Occipital lobe (tissue), 2 donors: ENCODE measurements around the gene LANCL1. TPM values are rescaled to one million over a fixed set of nuclear protein-coding genes. Genes with fewer than 3 reads are reported as not detected.
"Not testable (repeated sequence)": the region's sequence is repeated elsewhere in the genome, so short reads cannot be mapped to it uniquely, and the experiment has no call there.

Experiments used
- DNase-seq: peaks from one replicate; lab custom pipeline; 2025; lab: John Stamatoyannopoulos, UW
- total RNA-seq: library from RNA; depleted of rRNA; stranded (reverse); fragments of >200 nt; gene quantifications from one replicate; pipeline ENCODE4 v1.2.3, GENCODE V29; 2014

The LANCL1 gene
- total RNA-seq, 1 donor from 2014 or later, result 77.5 TPM

DNA sequence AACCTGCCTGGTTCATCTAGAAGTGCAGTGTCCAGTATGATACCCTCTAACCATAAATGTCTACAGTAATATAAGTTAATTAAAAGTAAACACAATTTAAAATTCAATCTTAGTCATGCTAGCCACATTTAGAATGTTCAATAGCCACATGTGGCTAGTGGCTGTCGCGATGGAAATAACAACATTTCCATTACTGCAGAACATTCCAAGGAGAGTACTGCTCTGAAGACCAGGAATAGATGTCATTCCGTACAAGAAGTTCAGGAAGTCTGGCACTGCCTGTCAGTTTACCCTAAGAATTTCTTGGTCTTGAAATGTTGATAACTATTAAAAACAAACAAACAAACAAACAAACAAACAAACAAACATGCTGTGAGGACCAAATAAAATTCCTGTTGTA lies 17.2 kb downstream of the LANCL1 start:
- no peak for DNase-seq

DNA sequence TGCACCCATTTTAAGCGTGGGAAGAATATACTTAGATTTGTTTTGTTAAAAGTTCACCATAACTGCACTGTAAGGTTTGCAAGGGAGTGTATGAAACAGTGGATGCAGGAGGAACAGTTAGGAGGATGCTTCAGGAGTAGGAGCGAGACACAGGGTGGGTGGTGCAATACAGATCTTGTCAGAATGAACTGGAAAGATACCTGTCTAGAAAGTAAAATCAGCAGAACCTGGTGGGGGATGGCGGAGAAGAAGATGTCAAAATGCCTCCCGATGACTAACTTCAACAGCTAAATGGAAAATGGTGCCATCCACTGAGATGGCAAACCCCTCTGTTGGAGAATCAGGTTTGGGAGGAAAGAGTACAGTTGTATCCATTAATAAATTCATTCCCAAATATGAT lies 18.2 kb downstream of the LANCL1 start:
- no peak for DNase-seq

DNA sequence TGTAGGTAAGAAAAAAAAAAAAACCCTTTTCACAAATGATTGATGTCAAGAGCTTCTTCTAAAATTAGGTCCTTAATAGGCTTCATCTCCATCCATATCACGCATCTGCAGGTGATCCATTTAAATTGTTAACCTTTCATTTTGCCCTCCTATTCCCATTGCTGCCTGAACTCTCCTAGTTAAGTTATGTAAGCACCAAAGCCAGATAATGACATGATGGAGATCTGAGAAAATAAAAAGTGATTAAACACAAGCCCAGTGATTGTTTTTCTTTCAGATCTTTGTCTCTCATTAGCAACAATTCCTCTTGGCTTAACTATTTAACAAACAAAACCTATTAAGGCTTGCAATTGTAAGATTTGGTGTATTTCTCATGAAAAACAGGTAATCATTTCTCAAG lies 20.0 kb downstream of the LANCL1 start:
- DNase-seq, result no peak

DNA sequence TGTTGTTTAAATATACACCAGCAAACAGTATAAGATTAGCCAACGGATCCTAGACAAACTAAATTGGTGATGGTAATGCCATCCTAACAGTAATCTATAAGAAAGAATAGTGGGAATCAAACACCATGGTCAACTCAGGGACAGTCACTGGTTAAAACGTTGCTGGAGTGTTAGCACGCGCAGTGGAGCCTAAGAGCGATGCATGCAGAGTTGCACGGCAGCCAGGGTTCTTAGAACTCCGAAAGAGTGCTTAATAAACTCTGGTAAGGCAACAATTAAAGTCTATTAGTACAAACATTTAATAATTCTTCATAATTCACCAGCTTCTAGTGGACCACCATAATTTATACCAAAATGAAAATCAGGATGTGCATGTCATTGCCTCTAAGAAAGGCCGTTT lies 22.2 kb downstream of the LANCL1 start:
- DNase-seq, result no peak

DNA sequence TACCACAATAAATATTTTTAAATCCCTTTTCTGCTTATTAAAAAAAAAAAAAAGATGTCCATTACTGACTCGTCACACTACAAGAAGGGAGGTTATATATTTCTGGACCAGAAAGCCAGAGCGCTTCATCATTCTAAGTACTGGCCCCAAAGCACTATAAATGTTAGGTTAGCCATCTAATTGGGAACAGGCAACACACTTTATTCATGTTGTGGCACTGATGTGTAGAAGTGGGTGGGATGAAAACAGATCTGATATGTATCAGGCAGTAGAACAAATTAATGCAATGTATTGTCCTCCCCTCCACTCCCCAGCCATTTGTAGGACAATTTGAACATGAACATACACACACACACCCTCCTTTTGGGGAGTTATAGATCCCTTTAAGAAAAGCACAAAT lies 24.4 kb downstream of the LANCL1 start:
- DNase-seq, result no peak

DNA sequence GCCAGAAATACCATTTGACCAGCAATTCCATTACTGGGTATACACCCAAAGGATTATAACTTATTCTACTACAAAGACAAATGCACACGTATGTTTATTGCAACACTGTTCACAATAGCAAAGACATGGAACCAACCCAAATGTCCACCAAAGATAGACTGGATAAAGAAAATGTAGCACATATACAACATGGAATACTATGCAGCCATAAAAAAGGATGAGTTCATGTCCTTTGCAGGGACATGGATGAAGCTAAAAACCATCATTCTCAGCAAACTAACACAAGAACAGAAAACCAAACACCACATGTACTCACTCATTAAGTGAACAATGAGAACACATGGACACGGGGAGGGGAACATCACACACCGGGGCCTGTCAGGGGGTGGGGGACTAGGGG lies 25.6 kb downstream of the LANCL1 start:
- DNase-seq, result not testable (repeated sequence)

DNA sequence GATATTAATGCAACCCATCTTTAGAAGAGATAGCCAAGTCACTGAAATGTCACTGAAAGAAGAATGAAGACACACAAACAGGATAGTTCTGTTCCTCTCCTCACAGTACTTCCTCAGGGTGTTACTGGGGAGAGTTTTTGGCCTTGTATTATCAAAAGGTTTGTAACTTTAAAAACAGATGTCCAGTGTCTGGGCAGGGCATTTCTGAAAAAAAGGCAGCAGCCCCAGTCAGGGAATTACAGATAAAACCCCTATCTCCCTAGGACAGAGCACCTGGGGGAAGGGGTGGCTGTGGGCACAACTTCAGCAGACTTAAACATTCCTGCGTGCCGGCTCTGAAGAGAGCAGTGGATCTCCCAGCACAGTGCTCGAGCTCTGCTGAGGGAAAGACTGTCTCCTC lies 30.8 kb downstream of the LANCL1 start:
- DNase-seq, result no peak

DNA sequence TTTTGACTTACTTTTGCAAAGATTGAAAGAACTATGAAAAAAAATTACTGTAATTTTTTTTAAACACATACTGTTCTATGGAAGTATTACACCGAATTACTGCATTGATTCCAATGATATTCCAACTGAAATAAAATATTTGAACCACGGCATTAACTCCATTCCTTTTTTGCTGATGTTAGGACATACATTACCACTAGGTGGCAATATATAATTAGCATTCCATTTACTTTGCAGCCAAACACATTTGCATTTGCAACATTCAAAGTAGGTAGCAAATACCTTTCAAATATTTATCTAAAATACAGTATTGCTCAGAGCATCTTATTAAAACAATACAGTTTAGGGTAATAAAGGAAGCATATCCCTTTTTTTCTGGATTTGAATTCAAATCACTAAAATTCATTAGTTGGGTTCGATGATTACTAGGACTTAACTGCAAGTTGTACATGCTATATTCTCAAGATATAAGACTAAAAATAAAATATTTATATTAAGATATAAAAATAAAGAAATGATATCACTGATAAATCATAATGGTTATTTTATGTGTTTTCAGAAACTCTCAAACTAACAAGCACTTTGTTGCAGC lies 31.3 kb downstream of the LANCL1 start:
- DNase-seq, result no peak

DNA sequence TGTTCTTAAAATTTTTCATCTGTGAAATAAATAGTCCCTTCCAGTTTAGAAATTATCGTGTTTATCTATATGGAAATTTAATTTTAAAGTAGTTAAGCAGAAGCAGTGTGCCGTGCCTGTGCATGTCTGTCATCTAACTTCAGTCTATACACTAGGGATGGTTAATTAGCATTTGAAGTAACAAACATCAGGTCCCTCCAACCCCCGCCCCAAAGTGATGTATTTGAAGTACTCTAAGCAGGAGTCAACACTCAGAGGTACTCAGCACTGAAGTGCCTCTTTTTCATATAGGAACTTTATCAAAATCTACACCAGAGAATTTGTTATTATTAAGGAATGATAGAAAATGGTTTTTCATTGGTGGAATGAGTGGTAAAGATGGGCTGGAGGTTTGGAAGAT lies 33.0 kb downstream of the LANCL1 start:
- DNase-seq, result no peak

DNA sequence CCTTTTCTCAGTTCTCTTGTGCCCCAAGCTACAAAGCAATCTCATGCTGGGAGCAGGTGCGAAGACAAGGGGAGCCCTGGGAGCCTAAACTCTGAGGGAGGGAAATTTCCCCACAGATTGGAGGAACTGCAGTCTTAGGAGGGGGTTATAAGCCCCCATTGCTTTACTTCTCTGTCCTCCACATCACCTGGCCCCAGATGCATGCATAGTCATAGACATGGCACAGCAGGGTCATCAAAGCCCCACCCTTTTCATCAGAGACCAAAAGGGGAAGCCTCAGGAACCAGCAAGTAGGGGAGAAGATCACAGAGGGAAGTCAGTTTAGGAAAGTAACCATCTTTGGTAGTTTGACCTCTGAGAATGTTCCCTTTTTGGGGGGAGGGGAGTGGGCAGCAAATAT lies 33.7 kb downstream of the LANCL1 start:
- no peak for DNase-seq

DNA sequence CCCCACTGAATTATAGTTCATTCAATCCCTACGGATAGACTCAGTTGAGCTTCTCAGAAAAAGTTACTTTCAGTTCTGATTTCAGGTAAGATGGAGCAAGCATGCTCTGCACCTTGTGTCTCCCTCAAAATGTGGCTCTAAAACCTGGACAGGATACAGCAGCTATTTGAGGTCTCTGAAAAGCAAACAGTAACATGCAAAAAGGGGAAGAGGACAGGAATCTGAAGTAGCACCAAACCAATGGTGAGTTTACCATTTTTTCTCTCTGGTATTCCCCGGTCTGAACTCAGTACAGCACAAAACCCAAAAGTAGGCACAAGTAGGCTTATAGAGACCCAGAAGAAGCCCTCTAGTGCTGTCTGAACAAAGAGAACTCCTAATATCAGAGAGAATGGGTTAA lies 34.1 kb downstream of the LANCL1 start:
- no peak for DNase-seq

DNA sequence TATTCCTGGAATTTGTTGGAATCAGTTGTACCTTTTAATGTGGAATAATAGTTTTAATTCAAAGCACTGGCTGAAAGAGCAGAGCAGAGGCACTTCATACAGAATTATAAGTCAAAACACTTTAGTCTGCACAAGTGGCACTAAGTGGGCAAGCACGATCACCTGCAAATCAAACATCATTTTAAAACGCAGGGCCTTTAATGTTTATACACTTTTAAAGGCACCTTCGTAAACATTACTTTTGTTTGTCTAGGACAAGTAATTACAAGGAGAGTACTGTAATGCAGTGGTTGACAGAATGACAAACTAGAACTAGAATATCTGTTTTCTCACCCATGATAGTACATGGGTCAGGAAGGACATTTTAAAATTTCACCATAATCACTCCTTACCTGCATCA lies 36.4 kb downstream of the LANCL1 start:
- DNase-seq, result no peak

DNA sequence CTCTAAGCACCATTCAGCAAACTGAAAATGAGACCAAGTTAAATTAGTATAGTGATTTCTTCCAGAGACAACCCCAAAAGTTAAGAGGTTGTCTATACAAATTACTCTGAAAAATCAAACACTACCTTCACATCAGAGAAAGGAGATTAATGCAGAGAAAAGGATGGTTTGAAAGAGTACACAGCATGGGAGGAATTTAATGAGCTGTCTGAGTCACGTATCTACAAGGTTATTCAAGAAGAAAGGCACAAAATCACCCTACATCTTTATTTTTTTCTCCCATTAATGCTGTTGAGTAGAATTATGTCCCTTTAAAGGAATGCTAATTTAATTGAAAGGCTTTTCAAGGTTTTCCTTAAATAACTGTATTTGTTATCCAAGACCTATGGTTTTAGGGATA lies 41.1 kb downstream of the LANCL1 start:
- no peak for DNase-seq

DNA sequence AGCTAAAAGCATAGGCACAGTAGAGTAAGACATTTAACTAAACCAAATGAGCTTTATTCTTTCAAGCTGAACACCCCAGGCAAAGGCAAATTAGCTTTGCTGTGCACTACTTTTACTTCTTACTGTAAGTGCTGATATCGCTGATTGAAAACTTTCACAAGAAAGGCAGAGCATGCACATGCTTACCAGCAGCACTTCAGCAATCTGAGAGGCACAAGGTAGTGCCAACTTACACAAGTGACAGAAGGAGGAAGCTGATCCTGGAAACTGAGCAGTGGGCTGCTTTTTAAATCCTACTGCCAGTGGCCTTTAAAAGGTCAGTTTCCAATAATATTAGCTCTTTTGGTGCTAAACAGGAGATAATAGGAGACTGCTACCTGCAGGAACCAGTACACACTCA lies 43.9 kb downstream of the LANCL1 start:
- DNase-seq, result no peak

DNA sequence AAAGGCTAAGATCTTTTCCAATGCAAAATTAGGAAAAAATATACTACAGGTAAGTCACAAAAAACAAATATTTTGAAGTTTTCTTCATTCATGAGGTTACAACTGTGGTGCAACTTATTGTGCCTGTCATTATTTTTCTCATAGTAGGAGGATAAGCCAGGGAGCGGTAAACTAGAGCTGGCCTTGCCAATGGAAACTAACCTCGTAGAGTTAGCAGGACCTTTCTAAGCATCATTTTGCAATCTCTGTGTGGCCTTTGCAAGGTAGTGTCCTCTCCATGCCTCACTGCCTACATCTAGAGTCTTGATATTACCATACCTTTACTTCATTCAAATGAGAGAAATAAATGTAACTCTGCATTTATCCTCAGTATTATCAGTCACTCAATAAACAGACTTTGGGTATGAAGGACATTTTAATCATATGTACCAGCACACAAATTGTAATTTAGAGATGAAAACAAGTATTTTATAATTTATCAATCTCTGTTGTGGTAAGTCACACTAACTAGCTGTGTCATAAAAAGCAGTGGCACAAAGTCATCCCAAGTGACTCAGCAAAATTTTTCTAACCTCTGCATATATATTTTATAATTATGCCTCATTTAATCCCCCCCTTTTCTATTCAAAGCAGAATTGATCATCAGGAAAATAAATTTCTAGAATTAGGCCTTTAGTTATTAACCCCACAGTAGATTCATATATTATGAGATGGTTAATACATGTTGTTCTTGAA lies 47.0 kb downstream of the LANCL1 start:
- no peak for DNase-seq

DNA sequence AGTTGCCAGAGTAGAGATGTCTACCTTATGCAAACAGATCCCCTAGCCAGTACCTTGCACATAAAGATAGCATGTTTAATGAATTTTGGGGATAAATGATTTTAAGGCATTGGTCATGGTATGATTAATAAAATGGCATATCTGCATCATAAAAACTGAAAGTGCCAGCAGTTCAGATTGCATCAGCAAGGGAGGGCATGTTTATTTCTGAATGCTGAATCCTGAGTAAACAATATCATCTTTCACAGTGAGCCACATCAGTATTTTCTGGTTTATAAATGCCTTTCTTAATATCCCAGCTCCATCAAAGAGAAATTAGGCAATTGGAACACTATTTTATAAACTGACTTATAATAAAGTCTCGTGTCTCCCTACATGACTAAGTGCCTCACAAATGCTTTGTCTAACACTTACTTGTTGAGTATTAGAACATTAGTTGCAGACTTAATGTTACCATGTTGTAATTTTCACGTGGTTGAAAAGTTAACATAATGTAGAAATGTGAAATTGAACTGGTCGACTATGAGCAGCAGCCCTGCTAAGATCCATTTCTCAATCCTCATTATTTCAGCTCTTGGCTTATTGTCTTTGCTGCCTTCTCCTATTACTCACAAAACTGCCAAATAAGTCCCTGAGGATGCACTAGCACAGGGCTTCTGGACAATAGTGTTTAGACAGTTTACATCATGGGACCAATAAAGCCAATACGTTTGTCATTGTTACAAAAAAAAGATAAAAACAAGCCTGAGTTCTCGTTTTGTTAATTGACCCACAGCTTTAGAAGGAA lies 48.0 kb downstream of the LANCL1 start:
- DNase-seq, result no peak

DNA sequence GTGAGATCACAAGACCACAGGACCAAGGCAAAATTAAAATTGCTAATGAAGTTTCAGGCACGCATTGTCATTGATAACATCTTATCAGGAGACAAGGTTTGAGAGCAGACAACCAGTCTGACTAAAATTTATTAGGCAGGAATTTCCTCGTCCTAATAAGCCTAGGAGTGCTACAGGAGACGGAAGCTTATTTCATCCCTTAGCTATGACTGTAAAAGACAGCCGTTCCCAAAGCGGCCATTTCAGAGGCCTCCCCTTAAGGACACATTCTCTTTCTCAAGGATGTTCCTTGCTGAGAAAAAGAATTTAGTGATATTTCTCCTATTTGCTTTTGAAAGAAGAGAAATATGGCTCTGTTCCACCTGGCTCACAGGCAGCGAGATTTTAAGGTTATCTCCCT lies 49.2 kb downstream of the LANCL1 start:
- DNase-seq, result not testable (repeated sequence)

DNA sequence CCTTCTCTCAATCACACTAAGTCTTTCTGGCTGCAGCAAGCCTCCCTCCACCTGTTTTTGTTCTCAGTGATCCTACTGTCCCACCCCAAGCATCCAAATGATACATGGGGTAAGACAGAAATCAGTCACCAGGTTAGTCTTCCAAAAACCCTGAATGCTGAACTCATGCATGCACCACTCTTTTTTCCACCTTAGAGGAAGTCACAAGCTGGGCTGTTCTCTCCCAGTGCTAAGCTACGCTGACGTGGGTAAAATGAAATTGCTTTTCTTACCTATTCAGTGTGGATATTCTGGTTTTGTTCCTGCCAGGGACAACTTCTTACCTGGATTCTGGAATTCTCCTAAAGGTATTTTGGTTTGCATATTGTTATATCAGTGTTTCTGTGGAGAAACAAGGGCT lies 54.2 kb downstream of the LANCL1 start:
- no peak for DNase-seq

DNA sequence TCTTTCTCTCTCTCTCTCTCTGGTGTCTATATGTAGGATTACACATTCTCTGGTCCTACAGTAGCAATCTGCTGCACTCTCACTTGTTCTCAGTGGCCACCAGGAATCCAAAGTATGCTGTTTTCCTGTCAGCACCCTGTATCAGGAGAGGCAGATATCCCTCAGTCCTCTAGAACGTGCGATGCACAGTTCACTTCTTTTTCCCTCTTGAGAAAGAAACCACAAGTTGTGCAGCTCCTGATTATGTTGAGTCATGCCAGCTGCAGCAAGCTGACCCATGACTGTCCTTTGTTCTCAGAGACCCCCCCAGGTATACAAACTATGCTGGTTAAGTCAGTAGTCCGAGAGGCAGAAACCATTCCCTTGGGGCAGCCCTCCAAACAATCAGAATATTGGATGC lies 54.6 kb downstream of the LANCL1 start:
- no peak for DNase-seq

DNA sequence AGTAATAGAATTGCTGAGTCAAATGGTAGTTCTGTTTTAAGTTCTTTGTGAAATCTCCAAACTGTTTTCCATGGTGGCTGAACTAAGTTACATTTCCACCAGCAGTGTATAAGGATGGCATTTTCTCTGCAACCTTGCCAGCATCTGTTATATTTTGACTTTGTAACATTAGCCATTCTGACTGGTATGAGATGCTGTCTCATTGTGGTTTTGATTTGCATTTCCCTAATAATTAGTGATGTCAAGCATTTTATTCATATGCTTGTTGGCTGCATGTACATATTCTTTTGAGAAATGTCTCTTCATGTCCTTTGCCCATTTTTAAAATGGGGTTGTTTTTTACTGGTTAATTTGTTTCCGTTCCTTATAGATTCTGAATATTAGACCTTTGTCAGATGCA lies 63.9 kb downstream of the LANCL1 start:
- DNase-seq, result no peak

DNA sequence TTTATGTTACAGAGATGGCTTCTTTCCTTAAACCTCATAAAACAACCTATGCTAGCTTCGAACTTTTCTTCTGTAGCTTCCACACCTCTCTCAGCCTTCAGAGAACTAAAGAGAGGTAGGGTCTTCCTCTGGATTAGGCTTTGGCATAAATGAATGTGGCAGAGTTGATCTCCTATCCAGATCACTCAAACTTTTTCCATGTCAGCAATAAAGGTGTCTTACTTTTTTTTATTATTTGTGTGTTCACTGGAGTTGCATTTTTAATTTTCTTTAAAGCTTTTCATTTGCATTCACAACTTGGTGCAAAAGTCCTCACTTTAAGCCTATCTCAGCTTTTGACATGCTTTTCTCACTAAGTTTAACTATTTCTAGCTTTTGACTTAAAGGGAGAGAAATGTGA lies 66.0 kb downstream of the LANCL1 start:
- no peak for DNase-seq

DNA sequence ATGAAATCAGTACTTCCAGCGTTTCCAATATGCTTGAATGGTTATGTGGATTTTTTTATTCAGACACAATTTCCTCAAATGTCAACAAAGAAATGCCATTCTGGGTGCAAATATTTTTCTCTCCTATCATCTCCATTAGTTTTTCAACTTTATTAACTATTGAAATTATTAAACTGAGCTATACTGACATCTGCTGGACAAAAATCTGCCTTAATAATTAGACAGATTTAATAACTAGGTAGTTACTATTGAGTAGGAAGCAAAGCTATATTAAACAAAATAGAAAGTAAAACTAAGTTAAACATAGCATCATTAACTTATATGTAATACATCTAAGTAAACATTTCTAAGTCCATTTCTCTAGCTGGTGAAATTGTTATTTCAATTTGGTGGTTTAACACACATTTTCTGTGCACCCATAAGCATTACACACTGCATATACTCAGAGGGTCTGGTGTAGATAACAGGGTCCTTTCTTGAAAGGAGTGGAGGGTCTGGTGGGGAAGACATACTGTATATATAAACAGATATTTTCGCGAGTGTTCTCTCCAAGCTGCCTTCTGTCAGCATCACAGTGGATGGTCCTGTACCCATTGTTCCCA lies 77.0 kb downstream of the LANCL1 start:
- DNase-seq, result no peak
